Measurements from ENCODE around the gene GNG13. TPM values are rescaled to one million over a fixed set of nuclear protein-coding genes. Genes with fewer than 3 reads are reported as not detected.
A peak's percentile ranks its signal among the peaks of the same experiment; 100 is the strongest.

The GNG13 gene
- total RNA-seq, 2 experiments from 2014 or later = not detected

DNA sequence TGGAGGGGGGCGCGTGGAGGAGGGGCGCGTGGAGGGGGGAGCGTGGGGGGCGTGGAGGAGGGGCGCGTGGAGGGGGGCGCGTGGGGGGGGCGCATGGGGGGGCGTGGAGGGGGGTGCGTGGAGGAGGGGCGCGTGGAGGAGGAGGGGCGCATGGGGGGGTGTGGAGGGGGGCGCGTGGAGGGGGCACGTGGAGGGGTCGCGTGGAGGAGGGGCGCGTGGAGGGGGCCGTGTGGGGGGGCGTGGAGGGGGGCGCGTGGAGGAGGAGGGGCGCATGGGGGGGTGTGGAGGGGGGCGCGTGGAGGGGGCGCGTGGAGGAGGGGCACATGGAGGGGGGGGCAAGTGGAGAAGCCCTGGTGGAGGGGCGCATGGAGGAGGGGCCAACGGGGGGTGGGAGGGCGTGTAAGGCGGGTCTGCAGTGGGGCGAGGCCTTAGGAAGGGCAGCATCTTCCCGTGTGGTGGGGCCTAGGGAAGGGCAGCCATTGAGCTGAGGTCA lies 32.7 kb downstream of the GNG13 start:
- H3K4me3 Mint-ChIP-seq = no peak overlapping the region
- DNase-seq (no peak), ATAC-seq (ENCODE audit: low read depth) (no peak)
- POLR2A ChIA-PET = no interaction called here
- H3K4me1 Mint-ChIP-seq = no peaks in the 10 kb centered on the region
- no peaks in the 10 kb centered on the region for H3K36me3 Mint-ChIP-seq
- H3K9me3 Mint-ChIP-seq = no peaks in the 10 kb centered on the region
- no peaks in the 10 kb centered on the region for H3K27me3 Mint-ChIP-seq
- no peak overlapping the region for H3K27ac Mint-ChIP-seq

DNA sequence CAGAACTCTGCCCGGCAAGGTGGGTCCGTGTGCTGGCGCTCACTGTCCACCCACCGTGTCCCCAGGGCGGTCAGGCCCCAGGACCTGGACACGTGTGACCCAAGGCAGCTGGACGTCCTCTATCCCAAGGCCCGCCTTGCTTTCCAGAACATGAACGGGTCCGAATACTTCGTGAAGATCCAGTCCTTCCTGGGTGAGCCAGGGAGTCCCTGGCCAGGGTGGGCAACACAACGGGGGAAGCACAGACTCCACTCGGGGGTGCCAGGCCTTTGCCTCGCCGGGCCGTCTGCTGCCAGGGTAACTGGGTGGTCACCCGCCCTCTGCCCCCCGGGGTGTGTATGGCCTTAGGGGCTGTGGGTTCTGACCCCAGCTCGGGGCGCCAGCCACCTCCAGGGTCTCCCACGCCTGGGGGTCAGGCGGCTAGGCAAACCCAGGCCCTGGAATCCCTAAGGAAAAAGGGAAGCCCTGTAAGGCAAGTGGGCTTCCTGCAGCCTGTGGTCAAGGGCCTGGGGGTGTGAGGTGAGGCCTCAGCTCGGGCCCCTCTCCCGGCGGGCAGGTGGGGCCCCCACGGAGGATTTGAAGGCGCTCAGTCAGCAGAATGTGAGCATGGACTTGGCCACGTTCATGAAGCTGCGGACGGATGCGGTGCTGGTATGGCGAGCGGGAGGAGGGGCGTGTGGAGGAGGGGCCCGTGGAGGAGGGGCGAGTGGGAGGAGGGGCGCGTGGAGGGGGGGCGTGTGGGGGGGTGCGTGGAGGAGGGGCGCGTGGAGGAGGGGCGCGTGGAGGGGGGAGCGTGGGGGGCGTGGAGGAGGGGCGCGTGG lies 33.5 kb downstream of the GNG13 start:
- H3K27ac Mint-ChIP-seq = no peak overlapping the region
- DNase-seq (peak; percentile 32), ATAC-seq (ENCODE audit: low read depth) (no peak)
- H3K36me3 Mint-ChIP-seq = no peaks in the 10 kb centered on the region
- H3K27me3 Mint-ChIP-seq = no peaks in the 10 kb centered on the region
- H3K4me3 Mint-ChIP-seq = no peak overlapping the region
- H3K9me3 Mint-ChIP-seq = no peaks in the 10 kb centered on the region
- POLR2A ChIA-PET = no interaction called here
- H3K4me1 Mint-ChIP-seq = no peaks in the 10 kb centered on the region

DNA sequence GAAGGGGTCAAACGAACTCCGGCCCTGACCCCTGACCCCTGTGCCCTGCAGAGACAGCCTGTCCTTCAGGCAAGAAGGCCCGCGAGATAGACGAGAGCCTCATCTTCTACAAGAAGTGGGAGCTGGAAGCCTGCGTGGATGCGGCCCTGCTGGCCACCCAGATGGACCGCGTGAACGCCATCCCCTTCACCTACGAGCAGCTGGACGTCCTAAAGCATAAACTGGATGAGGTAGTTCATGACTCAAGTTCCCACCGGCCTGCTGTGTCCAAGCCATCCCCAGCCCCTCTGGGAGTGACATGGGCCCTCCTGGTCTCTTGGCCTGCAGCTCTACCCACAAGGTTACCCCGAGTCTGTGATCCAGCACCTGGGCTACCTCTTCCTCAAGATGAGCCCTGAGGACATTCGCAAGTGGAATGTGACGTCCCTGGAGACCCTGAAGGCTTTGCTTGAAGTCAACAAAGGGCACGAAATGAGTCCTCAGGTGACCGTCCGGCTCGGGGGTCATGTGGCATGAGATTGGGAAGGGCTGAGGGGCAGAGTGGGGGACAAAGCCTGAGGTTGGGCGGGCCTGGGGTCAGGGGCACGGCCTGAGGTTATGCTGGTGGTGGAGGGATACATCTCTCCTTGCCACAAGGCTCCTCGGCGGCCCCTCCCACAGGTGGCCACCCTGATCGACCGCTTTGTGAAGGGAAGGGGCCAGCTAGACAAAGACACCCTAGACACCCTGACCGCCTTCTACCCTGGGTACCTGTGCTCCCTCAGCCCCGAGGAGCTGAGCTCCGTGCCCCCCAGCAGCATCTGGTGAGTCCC lies 34.3 kb downstream of the GNG13 start:
- POLR2A ChIA-PET = no interaction called here

DNA sequence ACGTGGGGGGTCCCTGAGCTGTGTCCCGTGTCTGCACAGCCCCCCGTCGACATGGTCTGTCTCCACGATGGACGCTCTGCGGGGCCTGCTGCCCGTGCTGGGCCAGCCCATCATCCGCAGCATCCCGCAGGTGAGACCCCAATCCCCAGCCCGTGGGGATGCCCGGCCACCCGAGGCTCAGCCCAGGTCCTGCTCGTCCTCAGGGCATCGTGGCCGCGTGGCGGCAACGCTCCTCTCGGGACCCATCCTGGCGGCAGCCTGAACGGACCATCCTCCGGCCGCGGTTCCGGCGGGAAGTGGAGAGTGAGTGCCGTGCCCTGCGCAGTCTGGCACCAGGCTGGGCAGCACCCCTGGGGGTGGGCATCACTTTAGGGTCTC lies 35.1 kb downstream of the GNG13 start:
- no peak for ATAC-seq (ENCODE audit: low read depth)
- no peaks in the 10 kb centered on the region for H3K9me3 Mint-ChIP-seq
- H3K27me3 Mint-ChIP-seq = no peaks in the 10 kb centered on the region
- DNase-seq = no peak
- no peak overlapping the region for H3K27ac Mint-ChIP-seq
- H3K4me3 Mint-ChIP-seq = no peak overlapping the region
- H3K4me1 Mint-ChIP-seq = no peaks in the 10 kb centered on the region
- H3K36me3 Mint-ChIP-seq = no peaks in the 10 kb centered on the region
- POLR2A ChIA-PET = no interaction called here

More for the DNA sequence above, 34.3 kb downstream of the GNG13 start:
- no peaks in the 10 kb centered on the region for H3K36me3 Mint-ChIP-seq
- no peak for DNase-seq
- H3K4me1 Mint-ChIP-seq = no peaks in the 10 kb centered on the region
- H3K27me3 Mint-ChIP-seq = no peaks in the 10 kb centered on the region
- no peak overlapping the region for H3K4me3 Mint-ChIP-seq
- ATAC-seq (ENCODE audit: low read depth) = no peak
- no peak overlapping the region for H3K27ac Mint-ChIP-seq
- no peaks in the 10 kb centered on the region for H3K9me3 Mint-ChIP-seq

DNA sequence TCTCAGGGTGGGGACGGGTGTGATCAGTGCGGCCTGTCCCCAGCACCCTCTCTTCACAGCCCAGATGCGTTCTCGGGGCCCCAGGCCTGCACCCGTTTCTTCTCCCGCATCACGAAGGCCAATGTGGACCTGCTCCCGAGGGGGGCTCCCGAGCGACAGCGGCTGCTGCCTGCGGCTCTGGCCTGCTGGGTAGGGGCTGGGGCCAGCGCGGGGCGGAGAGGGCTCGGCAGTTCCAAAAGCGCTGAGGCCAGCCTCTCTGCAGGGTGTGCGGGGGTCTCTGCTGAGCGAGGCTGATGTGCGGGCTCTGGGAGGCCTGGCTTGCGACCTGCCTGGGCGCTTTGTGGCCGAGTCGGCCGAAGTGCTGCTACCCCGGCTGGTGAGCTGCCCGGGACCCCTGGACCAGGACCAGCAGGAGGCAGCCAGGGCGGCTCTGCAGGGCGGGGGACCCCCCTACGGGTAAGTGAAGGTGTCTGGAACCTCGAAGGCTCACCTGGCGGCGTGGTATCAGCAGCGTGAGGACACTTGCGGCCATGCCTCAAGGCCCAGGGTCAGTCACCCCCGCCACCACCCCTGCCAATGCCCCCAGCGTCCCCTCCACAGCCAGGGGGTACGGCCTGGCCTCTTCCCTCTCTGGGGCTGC lies 35.6 kb downstream of the GNG13 start:
- POLR2A ChIA-PET = no interaction called here
- H3K27me3 Mint-ChIP-seq = no peaks in the 10 kb centered on the region
- DNase-seq (no peak), ATAC-seq (ENCODE audit: low read depth) (no peak)
- H3K36me3 Mint-ChIP-seq = no peaks in the 10 kb centered on the region
- H3K4me3 Mint-ChIP-seq = no peak overlapping the region
- no peaks in the 10 kb centered on the region for H3K4me1 Mint-ChIP-seq
- H3K27ac Mint-ChIP-seq = no peak overlapping the region
- H3K9me3 Mint-ChIP-seq = no peaks in the 10 kb centered on the region

DNA sequence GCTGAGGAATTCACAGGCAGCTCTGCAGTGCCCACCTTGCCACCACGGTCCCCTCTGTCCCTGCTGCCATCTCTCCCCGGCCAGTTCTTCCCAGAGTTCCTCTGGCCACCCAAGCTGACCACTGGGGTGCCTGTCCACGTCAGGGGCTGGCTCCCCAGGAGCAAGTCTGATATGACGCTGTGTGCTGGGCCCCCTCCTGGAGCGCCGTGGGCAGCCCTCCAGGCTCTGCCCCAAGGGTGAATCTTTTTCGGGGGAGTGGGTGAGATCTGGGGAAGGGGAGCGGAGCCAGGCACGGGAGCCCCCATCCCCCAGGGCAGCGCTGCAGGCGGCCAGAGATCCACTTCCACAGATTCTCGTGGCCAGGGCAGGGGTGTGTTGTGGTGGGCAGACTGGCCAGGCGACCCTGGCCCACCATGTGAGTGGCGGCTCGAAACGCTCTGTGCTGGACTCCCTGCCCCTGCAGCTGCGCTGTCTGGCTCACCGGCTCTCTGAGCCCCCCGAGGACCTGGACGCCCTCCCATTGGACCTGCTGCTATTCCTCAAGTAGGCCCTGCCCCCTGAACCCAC lies 36.3 kb downstream of the GNG13 start:
- POLR2A ChIA-PET = no interaction called here
- DNase-seq (no peak), ATAC-seq (ENCODE audit: low read depth) (no peak)
- no peaks in the 10 kb centered on the region for H3K36me3 Mint-ChIP-seq
- no peaks in the 10 kb centered on the region for H3K4me1 Mint-ChIP-seq
- no peak overlapping the region for H3K27ac Mint-ChIP-seq
- no peak overlapping the region for H3K4me3 Mint-ChIP-seq
- H3K27me3 Mint-ChIP-seq = no peaks in the 10 kb centered on the region
- H3K9me3 Mint-ChIP-seq = no peaks in the 10 kb centered on the region

DNA sequence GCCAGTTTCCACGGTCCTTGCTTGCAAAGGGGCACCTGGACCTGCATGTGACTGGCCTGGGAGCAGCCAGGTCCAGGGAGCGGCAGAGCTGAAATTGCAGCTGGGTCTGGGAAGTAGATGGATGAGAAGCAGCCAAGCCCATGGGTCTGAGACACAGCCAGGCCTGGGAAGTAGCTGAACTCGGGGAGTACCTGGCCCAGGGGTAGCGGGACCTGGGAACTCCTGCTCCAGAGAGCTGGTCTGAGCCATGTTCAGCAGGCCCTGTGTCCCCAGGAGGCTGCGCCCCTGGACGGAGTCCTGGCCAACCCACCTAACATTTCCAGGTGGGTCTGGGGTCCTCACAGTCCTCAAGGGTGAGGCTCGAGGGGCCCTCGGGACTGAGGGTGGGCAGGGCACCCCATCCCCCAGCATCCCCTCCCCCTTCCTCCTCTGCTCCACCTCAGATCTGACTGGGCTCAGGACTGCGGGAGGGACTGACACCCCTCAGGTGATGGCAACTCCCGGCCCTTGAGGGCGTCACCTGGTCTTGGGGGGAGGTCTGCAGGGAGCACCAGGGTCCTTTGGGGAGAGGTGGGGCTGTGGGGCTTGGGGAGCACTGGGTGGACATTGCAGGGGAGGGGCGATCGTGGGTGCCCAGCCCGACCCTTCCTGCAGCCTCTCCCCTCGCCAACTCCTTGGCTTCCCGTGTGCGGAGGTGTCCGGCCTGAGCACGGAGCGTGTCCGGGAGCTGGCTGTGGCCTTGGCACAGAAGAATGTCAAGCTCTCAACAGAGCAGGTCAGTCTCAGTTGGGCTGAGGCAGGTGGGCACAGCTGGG lies 37.0 kb downstream of the GNG13 start:
- H3K27me3 Mint-ChIP-seq = no peaks in the 10 kb centered on the region
- no peaks in the 10 kb centered on the region for H3K9me3 Mint-ChIP-seq
- POLR2A ChIA-PET = no interaction called here
- H3K4me1 Mint-ChIP-seq = no peaks in the 10 kb centered on the region
- no peak overlapping the region for H3K4me3 Mint-ChIP-seq
- ATAC-seq (ENCODE audit: low read depth) (no peak), DNase-seq (no peak)
- no peak overlapping the region for H3K27ac Mint-ChIP-seq
- no peaks in the 10 kb centered on the region for H3K36me3 Mint-ChIP-seq

DNA sequence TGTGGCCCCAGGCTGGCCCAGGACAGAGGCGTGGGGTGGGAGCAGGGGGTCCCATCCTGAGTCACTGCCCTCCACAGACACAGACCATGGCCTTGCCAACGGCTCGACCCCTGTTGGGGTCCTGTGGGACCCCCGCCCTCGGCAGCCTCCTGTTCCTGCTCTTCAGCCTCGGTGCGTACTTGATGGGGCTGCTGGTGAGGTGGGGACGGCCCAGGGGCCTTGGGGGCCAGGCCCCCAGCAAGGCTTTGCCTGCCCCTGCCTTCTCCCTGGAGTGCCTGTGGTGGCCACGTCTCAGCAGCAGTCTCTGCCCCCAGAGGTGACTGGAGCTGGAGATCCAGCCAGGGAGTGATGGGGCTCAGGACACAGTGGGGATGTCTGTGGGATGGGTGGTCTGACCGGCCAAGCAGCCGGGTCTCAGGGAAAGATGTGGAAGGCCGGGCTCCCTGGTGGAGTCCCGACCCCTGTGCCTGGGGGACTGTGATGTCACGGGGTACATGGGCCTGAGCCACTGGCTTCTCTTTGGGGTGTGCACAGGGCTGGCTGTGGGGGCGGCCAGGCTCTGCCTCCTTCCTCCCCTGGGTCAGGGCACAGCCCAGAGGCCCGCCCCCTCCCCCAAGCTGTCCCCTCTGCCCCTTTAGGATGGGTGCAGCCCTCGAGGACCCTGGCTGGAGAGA lies 37.8 kb downstream of the GNG13 start:
- Mint-ChIP-seq H3K4me1 (peaks cover 2% of the 10 kb centered on the region), H3K27me3 (no peaks in the 10 kb centered on the region), H3K27ac (no peak overlapping the region), H3K9me3 (no peaks in the 10 kb centered on the region), H3K4me3 (no peak overlapping the region), H3K36me3 (no peaks in the 10 kb centered on the region)
- DNase-seq (no peak), ATAC-seq (ENCODE audit: low read depth) (no peak)
- POLR2A ChIA-PET = no interaction called here

DNA sequence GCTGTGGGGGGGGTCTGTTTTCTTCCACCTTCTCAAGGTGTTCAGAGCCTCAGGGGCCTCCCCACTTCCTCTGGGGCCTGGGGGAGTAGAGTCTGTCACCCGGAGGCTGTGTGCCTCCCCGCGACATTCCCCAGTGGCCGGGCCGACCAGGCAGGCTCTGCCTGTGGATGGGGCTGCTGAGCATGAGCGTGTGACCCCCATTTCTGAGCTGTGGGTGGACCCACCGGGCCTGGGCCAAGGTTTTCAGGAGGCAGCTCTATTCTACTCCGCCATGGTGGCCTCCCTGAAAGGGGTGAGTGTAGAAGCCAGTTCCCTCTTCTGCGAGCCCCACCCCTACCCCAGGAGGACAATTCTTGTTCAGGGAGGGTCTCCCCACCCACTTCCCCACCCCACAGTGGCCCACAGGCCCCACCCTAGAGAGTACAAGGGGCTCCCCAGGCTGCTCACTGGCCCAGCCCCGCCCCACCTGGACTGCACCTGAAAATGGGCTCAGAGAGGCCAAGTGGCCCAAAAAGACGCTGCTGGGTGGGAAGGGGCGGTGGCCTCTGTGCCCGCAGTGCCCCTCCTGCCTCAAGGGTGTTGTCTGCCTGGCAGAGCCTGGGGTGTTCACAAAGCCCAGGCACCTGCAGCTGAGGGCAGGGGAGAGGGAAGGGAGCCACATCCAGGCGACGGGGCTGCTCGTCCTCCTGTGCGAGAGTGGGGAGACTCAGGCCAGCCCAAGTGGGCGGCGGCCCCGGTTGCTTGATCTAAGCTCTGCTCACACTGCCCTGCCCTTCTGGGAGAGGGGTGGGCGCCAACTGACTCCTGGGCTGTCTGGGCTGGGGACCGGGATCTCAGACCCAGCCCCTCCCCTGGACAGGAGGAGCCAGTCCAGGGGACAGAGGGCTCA lies 38.7 kb downstream of the GNG13 start:
- no peak overlapping the region for H3K4me3 Mint-ChIP-seq
- ATAC-seq (ENCODE audit: low read depth) = no peak
- no peak overlapping the region for H3K27ac Mint-ChIP-seq
- POLR2A ChIA-PET = no interaction called here
- H3K4me1 Mint-ChIP-seq = peaks cover 5% of the 10 kb centered on the region
- DNase-seq = no peak
- H3K27me3 Mint-ChIP-seq = no peaks in the 10 kb centered on the region
- H3K36me3 Mint-ChIP-seq = no peaks in the 10 kb centered on the region
- H3K9me3 Mint-ChIP-seq = no peaks in the 10 kb centered on the region

DNA sequence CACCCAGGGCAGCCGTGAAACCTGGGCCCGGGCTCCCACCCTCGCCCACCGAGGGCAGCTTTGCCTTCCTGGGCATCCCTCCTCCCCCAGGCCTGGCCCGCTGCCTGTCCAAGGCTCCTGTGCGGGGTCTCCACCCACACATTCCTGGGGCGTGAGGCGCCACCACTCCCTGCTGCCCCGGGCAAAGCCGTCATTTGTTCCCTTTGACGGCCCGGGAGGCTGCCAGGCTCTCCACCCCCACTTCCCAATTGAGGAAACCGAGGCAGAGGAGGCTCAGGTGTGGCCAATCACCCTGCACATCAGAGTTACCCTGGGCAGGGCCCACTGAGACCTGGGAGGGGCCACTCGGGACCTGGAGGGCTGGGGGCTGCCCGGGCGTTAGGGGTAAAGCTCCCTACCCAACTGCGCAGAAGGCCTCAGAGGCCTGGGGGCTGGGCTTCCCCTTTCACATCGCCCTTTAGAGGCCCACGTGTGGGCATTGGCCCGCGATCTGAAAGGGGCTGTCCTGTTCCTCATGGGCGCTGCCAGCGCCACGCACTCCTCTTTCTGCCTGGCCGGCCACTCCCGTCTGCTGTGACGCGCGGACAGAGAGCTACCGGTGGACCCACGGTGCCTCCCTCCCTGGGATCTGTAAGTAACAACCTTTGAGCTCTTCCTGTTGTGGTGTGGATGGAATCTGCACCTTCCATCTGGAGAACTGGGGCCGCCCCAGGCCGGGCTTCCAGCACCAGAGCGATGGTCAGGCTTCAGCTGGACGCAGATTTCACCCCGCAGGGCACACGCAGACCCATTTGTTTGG lies 39.8 kb downstream of the GNG13 start, which contains the start of gene MSLN:
MSLN (plus strand) TSS at position 190 of the 799 bp plus-strand sequence. CDS start 1,947 bp downstream, outside the sequence.
- POLR2A ChIA-PET = interaction anchor here (0.6 kb wide), 1 partner anchor 92 kb away, joined by 3 read pairs; no protein-coding TSS in a partner anchor
- DNase-seq = no peak
- Mint-ChIP-seq H3K9me3 (no peaks in the 10 kb centered on the region), H3K27me3 (peaks cover 6% of the 10 kb centered on the region), H3K27ac (no peak within 1 kb of the TSS), H3K4me3 (no peak within 1 kb of the TSS), H3K4me1 (peaks cover 5% of the 10 kb centered on the region), H3K36me3 (no peaks in the 10 kb centered on the region)
- no peak for ATAC-seq (ENCODE audit: low read depth)

DNA sequence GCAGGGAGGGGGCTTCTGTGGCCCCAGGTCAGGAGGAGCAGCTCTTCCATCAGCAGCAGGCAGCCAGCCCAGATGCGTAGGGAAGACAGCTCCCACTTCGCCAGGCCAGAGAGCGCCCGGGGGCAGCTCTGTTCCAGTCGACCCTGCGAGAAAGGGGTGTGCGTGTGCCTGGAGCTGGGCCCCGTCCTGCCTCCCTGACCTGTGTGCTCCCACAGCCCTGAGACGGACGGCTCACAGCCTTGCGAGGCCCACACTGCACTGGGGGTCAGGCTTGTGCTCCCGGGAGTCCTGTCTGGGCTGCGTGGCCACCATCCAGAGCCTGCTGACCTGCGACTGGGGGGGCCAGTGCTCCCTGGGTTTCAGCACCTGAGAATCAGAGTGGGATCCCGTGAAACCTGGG lies 40.5 kb downstream of the GNG13 start:
- POLR2A ChIA-PET = no interaction called here
- Mint-ChIP-seq H3K36me3 (no peaks in the 10 kb centered on the region), H3K27me3 (peaks cover 6% of the 10 kb centered on the region)

More for the DNA sequence above, 40.5 kb downstream of the GNG13 start:
- Mint-ChIP-seq H3K27ac (no peak overlapping the region), H3K4me3 (no peak overlapping the region), H3K4me1 (peaks cover 5% of the 10 kb centered on the region), H3K9me3 (no peaks in the 10 kb centered on the region)
- ATAC-seq (ENCODE audit: low read depth) = no peak
- DNase-seq = no peak

Data from activated naive CD8-positive, alpha-beta T cell treated with anti-CD3 and anti-CD28 coated beads, Interleukin-2, amount 10 ng/mL, durations not matched to agents 7 days and 5 days (primary cell).